ENCODE results near the gene CCDC150. TPM values are rescaled to one million over a fixed set of nuclear protein-coding genes. Genes with fewer than 3 reads are reported as not detected.

Gene CCDC150
- 1 to 10 TPM in 1 of 4 donors, under 1 TPM in 2, not detected in 1; 0.36 to 1.4 (median 0.56) TPM for total RNA-seq
- polyA plus RNA-seq, result under 1 TPM; 0.13 to 0.94 (median 0.34) TPM
- long read RNA-seq, donor 1, result 0 reads
- long read RNA-seq, donor 2, result 0 reads

- no peaks in the 10 kb centered on the region for H3K36me3 ChIP-seq (ENCODE audit: insufficient read depth in 1 of 2, low read depth in 1 of 2)
- H3K27me3 ChIP-seq (ENCODE audit: insufficient read depth in 3 of 3, low read length in 2 of 3), result no peaks in the 10 kb centered on the region
- peak; percentile 12 for TF ChIP-seq CTCF (IDR thresholded peaks at IDR 0.05)
- WGBS, 3 donors, result 3 to 5% (median 4%) methylated on average over 51 to 53 of the region's 53 CpGs
- H3K4me1 ChIP-seq, result no peaks in the 10 kb centered on the region
- intact Hi-C loops (cut with DNase I), result loop anchor here in 1 of 2 donors (10.0 kb wide), 2 partner anchors 345 to 565 kb away; no protein-coding TSS in a partner anchor
- peak within 1 kb of the TSS; percentile 78 for H3K4me3 ChIP-seq
- H3K9me3 ChIP-seq, result no peaks in the 10 kb centered on the region
- ATAC-seq (peak; percentile 100), DNase-seq (peak; percentile 93 to 96)
- H3K27ac ChIP-seq, result peak within 1 kb of the TSS; percentile 34
These were observed at the start of gene CCDC150 for GRCh38 chr2:196639180-196640030. Gene CCDC150, plus strand, starts transcription at chr2:196639715. Its CDS starts 52 bp downstream, at chr2:196639767.

- DNase-seq, result no peak
- 65 to 67% (median 66%) methylated on average over 1 of the region's 1 CpG for WGBS, 3 donors
- Histone ChIP-seq H3K36me3 (ENCODE audit: insufficient read depth in 1 of 2, low read depth in 1 of 2) (no peaks in the 10 kb centered on the region), H3K4me3 (no peak overlapping the region), H3K4me1 (peaks cover 3% of the 10 kb centered on the region), H3K9me3 (no peaks in the 10 kb centered on the region), H3K27me3 (ENCODE audit: insufficient read depth in 3 of 3, low read length in 2 of 3) (peaks cover 0 to 66% (median 8%) of the 10 kb centered on the region in 3 donors), H3K27ac (no peak overlapping the region)
- TF ChIP-seq CTCF (IDR thresholded peaks at IDR 0.05), result no peak
- ATAC-seq, result no peak
- intact Hi-C loops (cut with DNase I), result no loop called here
These were observed 49.2 kb upstream of the CCDC150 start for GRCh38 chr2:196590286-196590685.

- no peaks in the 10 kb centered on the region for H3K36me3 ChIP-seq (ENCODE audit: insufficient read depth in 1 of 2, low read depth in 1 of 2)
- peaks cover 3% of the 10 kb centered on the region for H3K4me1 ChIP-seq
- no peak for TF ChIP-seq CTCF (IDR thresholded peaks at IDR 0.05)
- peaks cover 3 to 66% (median 8%) of the 10 kb centered on the region in 3 donors for H3K27me3 ChIP-seq (ENCODE audit: insufficient read depth in 3 of 3, low read length in 2 of 3)
- no peak for DNase-seq
- no peak overlapping the region for H3K27ac ChIP-seq
- H3K4me3 ChIP-seq, result no peak overlapping the region
- WGBS, 3 donors, result 96 to 97% (median 96%) methylated on average over 8 of the region's 8 CpGs
- ATAC-seq, result no peak
- no peaks in the 10 kb centered on the region for H3K9me3 ChIP-seq
- intact Hi-C loops (cut with DNase I), result no loop called here
These were observed 48.5 kb upstream of the CCDC150 start for GRCh38 chr2:196591004-196591403.

DNA sequence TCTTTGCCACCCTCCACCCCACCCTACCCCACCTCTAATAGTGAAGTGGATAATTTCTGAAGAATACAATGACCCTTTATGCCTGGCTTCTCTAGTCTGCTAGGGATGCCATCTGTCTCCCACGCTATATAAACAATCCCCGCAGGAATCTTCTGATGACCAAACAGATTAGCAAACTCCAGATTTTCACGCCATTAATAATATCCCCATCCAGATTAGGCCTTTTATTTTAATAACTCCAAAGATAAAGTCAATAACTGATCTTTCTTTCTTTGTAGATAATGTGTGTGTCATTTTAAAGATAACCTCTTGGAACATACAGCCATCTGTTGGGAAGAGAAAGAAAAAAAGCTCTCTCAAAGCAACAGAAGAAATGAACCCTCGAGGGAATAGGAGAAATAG lies 47.9 kb upstream of the CCDC150 start:
- Histone ChIP-seq H3K4me3 (no peak overlapping the region), H3K27me3 (ENCODE audit: insufficient read depth in 3 of 3, low read length in 2 of 3) (peaks cover 3 to 68% (median 6%) of the 10 kb centered on the region in 3 donors)

More for the DNA sequence above, 47.9 kb upstream of the CCDC150 start:
- intact Hi-C loops (cut with DNase I), result no loop called here
- H3K36me3 ChIP-seq (ENCODE audit: insufficient read depth in 1 of 2, low read depth in 1 of 2), result no peaks in the 10 kb centered on the region
- no peaks in the 10 kb centered on the region for H3K9me3 ChIP-seq
- no peak for TF ChIP-seq CTCF (IDR thresholded peaks at IDR 0.05)
- 81 to 83% (median 83%) methylated on average over 4 of the region's 4 CpGs for WGBS, 3 donors
- peaks cover 3% of the 10 kb centered on the region for H3K4me1 ChIP-seq
- DNase-seq (no peak), ATAC-seq (no peak)
- no peak overlapping the region for H3K27ac ChIP-seq
